CD4-positive, alpha-beta T cell treated with Interleukin-4 for 4 hours (primary cell): ENCODE results near the gene ALLC.

Experiments
- DNase-seq: peaks from one replicate; pipeline ENCODE4 v3.0.0-alpha.2; 2020

ALLC gene

DNA sequence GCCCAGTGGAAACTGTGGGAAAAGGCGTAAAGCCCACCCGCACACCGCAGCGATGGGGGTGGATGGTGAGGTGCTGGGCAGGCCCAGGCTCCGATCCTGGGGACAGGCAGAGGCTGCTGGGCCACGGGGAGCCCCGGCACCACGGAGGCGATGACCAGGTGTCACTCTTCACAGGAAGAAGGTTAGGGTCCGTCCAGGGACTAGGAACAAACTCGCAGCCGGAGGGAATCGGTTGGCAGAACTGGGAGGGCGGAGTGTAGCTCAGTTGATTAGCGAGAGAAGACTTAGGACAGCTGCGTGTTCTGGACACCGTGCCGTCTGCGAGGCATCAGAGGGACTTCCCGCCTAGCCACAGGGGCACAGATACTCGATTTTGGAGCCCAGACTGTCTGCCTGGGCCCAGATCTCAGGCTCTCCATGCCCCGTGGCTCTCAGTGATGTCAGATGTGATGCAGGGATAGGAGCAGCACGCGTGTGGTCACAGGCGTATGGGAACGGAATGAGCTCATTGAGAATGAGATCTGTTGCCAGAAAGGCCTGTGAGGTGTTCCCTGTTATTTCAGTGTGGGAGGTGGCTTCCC, 16.1 kb upstream of the ALLC start:
- no peak for DNase-seq

DNA sequence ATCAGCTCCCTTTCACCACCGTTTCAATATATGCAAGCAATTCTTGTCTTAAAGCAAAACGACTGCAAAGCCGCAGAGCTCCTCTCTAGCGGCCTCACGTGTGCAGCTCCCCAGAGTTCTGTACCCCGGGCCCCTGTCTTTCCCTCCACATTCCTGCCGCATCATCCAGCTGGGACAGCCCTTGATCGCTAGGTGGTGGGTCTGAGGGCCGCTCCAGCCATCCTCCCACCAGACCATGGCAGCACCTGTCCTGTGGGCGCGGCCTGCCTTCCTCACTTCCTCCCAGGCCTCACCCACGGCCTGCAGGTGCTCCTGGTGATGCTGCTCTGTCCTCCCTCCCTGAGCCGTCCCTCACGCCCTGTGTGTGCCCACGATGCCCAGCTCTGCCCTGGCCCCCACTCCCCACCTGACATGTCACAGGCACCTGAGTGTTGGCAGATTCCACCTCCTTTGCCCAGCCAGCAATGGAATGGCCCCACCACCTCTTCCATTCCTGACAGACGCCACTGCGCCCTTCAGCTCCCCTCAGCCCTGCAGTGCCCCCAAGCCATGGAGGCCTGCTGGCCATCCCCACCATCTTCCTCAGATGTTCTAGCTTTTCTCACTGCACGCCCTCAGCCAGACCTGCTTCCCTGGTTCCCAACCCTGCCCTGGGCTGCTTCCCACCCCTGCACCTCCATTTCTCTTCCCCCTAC, 15.3 kb upstream of the ALLC start:
- no peak for DNase-seq

DNA sequence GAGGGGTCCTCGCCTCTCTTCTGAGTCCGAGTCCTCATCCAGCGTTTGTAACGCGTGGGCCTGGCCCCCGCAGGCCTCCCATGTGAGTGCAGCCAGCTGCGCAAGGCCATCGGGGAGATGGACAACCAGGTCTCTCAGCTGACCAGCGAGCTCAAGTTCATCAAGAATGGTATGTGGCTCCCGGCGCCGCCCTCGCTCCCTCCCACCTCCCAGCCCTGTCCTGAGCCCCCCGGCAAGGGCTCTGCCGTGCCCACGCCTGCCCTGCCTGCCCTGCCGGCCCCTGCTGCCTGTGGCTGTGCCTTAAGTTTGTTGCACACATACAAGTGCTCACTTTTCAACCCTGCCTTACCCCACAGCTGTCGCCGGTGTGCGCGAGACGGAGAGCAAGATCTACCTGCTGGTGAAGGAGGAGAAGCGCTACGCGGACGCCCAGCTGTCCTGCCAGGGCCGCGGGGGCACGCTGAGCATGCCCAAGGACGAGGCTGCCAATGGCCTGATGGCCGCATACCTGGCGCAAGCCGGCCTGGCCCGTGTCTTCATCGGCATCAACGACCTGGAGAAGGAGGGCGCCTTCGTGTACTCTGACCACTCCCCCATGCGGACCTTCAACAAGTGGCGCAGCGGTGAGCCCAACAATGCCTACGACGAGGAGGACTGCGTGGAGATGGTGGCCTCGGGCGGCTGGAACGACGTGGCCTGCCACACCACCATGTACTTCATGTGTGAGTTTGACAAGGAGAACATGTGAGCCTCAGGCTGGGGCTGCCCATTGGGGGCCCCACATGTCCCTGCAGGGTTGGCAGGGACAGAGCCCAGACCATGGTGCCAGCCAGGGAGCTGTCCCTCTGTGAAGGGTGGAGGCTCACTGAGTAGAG, 14.4 kb upstream of the ALLC start:
- DNase-seq, result no peak

DNA sequence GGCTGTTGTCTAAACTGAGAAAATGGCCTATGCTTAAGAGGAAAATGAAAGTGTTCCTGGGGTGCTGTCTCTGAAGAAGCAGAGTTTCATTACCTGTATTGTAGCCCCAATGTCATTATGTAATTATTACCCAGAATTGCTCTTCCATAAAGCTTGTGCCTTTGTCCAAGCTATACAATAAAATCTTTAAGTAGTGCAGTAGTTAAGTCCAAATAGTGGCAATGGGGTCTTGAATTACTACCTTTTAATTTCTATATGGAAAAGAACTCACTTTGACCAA, 13.8 kb upstream of the ALLC start:
- no peak for DNase-seq

DNA sequence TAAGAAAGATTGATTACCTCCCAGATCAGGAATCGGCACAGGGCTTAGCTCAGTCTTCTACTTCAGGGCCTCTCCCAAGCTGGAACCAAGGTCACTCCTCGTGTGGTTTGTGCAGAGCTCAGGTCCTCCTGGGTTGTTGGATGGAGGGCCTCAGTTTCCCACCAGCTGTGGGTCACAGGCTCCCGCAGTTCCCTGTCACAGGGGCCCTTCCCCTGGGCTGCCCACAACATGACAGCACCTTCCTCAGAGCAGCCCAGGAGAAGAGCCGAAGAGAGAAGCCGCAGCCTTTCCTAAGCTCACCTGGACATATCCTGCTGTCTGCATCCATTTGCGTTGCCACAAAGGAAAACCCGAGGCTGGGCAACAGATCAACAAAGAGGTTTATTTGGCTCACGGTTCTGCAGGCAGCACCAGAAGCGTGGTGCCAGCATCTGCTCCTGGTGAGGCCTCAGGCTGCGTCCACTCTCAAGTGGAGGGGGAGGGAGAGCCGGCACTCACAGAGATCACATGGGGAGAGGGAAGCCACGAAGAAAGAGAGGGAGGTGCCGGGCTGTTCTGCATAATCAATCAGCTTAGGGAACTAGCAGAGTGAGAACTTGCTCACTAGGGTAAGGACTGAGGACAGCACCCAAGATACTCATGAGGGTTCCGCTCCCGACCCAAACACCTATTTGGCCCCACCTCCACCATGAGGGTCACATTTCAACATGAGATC, 13.0 kb upstream of the ALLC start:
- DNase-seq, result no peak

DNA sequence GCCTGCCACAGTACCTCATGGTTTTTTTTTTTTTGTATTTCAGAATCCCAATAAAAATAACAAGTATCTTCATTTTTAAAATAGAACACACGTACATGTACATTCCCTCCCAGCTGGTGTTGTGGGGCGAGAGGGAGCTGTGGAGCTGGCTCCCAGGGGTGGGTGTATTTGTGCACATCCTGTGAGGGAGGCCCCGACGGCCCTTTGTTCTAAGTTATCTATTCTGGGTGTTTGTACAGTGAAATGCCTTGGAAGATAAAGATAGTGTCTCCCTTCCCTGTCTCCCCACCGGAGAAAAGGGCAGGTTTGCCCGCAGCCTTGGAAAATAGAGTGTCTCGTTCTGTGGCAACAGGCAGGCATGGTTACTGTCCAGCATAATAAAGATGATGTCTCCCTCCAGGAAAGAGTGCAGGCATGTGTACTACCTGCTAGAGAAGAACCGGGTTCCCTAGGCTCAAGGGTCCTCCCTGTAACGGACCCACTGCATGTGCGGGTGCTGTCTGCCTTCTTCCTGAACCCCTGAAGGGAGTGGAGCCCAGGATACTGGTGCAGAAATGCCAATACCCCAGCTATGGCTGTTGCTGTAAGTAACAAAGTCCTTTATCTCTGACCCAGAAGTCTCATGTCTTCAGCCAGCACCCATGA, 12.1 kb upstream of the ALLC start:
- DNase-seq, result no peak

DNA sequence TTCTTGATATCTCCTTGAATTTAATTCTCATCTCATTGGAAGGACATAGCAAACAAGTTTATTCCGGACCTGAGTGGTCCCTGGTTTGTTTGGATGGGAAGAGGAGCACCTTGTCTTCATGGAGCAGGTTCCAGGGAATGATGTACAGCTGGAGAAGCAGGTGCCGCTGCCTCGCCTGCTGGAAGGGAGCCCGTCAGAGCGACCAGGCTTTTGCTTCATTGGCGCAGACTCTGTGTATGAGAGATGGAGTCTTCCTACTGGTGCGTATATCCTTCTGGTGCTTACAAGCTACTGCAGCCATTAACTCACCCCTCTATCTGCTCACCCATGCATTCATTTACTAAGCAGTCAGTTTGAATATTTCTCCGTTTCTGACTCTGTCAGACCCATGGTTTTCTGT, 11.6 kb upstream of the ALLC start:
- DNase-seq, result no peak

DNA sequence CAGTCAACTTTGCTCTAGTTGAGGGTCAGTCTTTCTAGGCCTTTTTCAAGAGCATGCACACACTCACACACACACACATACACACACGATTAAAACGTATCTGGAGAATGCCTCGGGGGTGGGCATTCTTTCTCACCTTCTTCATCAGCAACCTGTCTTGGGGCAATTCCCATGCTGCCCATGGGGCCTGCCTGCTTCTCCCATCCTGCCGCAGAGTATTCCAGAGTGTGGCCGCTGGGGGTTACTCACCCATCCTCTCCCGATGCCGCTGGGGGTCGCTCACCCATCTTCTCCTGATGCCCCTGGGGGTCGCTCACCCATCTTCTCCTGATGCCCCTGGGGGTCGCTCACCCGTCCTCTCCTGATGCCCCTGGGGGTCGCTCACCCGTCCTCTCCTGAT, 10.8 kb upstream of the ALLC start:
- DNase-seq, result no peak

DNA sequence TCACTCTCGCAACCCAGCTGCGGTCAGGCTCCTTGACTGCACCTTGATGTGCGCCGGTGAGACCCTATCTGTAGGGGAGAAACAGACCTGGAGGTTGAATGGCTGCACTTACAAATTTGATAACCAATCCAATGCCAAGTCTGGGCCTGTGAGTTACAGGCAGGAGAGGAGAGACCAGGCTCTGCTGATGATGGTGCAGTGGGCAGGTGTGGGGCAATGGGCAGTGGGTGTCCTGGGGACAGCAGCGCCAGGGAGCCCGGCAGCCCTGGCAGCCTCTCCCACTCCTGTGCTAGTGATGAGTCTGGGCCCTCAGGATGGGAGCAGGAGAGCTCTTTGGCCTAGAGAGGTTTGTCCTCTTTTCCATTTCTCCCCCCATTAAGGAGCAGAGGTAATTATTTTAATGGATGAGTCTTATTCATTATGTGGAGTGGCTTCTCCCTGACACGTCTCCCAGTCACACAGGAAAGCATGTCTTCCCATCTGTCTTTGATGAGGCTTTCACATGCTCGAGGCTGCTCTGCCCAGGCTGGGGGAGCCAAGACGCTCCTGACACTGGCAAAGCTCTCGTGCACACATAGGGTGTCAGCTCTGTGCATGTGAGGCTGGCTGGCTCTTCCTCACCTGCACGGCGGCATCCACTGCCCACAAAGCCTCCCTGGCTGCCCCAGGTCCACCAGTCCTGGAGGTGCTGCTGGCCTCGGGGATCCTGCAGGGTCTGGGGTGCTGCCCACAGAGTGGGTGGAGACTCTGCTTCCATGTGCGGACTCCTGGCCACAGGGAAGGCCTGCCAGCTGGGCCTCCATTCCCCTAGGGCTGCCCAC, 10.0 kb upstream of the ALLC start:
- no peak for DNase-seq

DNA sequence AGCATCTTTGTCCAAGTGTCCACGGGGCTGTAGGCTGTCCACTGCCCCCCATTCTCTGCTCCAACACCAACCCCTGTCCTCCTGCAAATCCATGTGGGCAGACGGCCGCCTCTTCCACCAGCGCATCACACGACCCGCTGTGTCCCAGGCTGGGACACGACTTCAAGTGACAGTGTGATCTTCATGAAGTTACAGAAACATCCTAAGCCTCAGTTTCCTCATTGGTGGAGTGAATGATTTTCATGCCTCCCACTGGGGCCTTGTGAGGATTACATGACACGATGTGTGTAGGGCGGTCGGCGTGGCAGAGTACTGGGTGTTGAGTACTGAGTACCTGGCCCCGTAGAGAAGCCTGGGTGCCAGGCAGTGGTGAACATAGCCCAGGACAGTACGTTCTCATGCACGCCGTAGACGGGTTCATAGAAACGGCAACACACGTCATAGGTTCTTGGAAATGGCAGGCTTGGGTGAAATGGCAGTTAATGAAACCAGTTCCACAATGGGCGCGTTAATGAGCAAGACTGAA, 9.3 kb upstream of the ALLC start:
- DNase-seq, result no peak

DNA sequence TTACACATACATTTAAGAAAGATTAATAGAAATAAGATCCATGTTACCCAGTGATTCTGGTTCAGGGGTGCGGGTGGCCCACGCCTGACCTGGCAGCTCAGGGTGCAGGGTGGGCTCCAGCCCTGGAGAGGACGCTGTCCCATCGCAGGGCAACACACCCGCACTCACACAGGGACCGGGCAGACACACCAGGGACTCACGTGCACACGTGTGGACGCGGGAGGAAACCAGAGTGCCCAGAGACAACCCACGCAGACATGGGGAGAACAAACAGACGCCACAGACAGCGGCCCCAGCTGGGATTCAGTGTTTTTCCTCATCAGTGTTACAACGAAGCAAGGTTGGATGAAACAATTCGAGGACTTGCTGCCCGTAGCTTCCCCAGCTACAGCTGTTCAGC, 8.4 kb upstream of the ALLC start:
- no peak for DNase-seq

DNA sequence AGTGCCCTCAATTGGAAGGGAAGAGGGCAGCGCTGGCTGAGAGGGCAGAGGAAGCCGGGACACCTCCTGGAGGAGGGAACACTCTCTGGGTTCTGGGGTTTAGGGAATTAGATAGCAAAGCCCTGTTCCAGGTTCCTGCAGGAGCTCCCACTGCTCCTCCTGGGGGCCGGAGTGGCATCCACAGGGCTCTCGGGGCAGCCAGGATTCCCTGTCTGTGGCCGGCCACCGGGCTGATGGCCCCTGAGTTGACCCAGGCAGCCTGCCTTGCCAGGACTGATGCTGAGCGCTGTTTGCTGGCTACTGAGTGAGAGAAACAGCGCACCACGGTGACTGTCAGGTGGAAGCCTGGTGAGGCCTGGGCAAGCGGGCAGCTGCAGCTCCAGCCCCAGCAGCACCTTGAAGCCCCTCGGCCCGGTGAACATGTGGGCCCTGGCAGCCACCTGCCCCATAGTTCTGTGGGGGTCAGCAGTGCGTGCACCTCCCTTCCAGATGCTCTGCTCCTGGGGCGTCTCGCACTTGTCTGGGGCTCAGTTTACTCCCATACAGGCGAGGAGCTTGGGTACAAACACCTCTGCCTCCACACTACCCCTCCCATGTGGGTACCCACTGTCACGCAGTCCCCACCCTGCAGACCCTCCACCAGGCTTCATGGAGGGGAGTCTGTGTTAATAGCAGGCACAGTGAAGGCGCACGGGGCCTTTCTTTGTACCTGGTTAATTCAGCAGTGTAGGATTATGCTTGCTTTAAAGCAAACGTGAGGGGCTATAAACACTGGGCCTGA, 7.7 kb upstream of the ALLC start:
- DNase-seq, result no peak

DNA sequence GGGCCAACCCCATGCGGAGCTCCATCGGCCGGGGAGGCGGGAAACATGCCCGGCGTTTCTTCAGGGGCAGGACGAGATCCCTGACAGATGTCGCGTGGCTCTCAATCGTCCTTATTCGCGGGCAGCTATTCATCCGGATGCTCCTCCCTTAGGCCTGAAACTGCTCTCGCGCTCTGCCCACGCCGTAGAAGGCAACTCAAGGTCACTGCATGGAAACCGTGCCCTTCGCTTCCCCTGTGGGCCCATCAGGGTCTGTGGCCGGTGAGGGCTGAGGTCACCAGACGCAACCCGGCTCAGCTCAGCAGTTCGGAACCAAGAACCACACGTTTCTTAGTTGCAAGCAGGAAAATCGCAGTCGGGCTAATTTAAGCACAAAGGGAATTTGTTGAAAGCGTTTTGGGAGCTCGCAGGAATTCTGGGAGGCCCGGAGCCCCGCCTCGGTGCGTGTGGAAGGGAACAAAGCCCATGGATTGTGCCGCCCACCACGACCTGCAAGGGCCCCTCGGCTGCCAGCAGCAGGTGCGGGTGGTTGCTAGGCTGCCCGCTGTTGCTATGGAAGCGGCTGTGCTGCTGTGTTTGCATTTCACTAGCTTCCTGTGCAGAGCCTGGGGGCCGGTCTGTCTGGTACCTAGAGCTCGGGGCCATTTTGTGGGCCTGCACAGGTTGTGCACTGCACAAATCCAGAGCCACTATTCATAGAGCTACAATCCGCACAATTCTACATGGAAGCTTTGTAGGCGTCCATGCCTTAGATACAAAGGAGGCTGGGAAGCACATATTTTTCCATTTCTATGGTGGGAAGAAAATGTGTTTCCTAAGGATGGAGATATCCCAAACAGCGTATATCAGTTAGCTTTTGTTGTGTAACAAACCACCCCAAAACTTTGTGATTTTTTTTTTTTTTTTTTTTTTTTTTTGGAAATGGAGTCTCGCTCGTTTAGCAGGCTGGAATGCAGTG, 6.0 kb upstream of the ALLC start:
- peak; percentile 77 for DNase-seq

DNA sequence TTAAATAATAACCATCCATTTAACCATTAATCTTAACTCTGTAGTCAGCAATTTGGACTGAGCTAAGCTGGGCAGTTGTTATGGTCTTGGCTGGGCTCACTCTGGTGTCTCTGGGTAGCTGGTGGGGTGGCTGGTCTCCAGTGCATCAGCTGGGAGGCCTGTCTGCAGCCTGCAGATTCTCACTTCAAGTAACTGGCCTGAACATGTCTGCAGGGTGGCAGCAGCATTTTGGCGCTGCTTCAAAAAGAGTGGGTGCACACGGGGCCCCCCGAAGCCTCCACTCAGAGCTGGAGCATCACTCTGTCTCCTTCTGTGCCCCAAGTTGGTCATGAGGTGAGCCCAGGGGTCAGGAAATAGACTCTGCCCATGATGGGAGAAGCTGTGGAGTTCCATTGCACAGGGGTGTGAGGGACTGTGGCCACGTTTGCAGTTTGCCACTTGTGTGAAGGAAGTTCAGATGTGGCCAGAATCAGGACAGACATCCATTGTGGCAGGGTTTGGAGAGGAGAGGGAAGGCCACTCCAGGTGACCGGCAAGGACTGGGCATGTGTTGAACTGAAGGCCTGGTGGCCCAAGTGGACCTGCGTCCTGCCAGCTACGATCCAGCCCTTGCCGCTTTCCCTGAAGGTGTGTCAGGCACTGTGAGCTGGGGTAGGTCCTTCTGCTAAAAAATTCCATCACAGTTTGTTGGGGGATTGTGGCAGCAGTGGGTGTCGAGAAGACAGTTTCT, 4.9 kb upstream of the ALLC start:
- DNase-seq, result no peak

DNA sequence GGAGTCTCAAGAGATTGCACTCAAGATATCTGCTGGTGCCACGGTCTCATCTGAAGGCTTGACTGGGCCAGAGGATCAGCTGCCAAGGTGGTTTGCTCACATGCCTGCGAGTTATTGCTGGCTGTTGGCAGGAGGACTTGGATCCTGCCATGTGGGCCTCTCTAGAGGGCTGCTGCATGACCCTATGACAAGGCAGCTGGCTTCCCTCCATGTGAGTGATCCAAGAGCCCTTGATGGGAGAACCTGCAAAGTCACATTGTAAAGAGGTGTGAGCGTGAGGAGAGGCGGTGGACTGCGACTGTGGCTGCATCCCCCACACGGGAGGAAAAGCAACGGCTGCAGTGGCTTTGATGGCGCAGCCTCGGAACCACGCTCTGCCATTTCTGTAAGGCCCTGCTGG, 4.0 kb upstream of the ALLC start:
- no peak for DNase-seq

DNA sequence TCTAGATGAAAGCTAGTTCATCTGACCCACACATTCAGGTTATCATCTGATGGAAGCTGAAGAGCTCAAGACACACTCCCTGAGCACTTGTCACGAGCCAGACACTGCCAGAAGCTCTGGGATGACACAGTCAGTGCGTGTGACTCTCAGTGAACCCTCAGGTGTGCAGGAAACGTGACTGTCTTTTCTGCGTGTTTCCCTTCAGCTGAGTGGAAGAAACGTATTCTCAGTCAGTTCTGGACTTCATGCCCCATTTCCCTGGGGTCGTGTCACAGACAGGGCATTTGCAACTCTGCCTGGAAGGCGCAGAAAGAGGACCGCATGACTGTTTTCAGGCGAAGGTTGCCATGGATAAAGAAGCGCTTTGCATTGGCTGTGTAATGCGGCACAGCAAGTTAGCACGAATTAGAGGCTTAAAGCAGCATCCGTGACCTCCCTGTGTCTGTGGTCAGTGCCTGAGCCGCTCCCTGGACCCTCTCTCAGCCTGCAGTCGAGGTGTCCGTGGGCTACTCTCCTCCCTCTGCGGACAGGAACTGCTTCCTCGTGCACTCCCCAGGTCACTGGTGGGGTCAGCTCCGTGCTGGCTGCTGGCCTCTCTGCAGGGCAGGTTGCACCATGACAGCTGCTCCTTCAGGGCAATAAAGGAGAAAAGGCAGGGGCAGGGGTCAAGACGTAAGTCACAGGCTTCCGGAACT, 3.3 kb upstream of the ALLC start:
- DNase-seq, result no peak

DNA sequence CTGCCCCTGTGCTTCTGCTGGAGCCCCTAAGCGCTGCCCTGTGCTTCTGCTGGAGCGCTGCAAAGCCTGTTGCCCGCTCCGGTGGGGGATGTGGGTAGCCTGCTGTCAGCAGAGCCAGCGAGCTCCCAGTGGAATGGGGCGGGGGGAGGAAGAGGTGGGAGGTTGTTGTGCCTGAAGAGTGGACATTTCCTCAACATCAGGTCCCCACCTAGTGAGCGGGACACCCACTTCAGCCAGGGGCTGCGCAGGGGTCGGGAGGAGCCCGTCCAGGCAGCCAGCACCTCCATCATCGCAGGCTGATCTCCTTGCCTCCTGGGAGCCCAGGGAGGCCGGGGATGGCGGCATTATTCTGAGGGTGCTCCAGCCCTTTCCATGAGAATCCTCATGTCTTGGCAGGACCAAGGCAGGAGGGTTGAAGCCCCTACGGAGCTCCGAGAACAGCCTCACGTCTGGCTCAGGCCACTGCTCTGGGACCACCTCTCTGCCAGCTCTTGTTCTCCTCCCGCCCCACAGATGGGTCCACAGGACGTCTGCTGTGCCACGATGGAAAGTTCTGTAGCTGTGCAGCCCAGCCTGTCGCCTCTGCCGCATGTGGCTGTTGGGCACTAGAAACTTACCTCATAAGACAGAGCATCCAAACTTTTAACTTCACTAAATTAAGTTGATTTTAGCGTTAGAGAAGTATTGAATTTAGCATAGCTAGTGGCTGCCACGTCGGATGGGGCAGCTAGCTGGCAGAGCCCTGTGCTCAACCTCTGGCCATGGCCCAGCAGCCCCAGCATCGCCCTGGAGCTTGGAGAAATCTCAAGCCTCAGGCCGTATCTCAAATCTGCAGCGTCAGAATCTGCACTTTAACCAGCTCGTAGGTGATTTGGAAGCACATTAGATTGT, 1.9 kb upstream of the ALLC start:
- no peak for DNase-seq
